ENCODE data around the gene DRICH1. TPM values are rescaled to one million over a fixed set of nuclear protein-coding genes. Genes with fewer than 3 reads are reported as not detected.
A peak's percentile ranks its signal among the peaks of the same experiment; 100 is the strongest.

Gene DRICH1
- total and polyA plus RNA-seq, 2 of the 13 experiments (the other 11 are each of a cell fraction or from before 2014, with no cell fraction given): 0.22 to 0.66 TPM

- in situ Hi-C loops (cut with HindIII; ENCODE audit: extremely low pct_ligation_motif_present, low pct_unique_long_range_greater_than_20kb): loop anchor here (25.0 kb wide), 1 partner anchor 404 kb away; no protein-coding TSS in a partner anchor
- H3K27ac ChIP-seq (ENCODE audit: extremely low read length, insufficient read depth, low read length): peak overlapping the region; percentile 40
- peak; percentile 31; the same call in 1 of the 2 replicates for TF ChIP-seq ZNF777 (CRISPR knock-in tag; IDR thresholded peaks at IDR 0.05)
- TF ChIP-seq ZNF577 (CRISPR knock-in tag; IDR thresholded peaks at IDR 0.05; ENCODE audit: borderline replicate concordance, low read depth): no peak
- TF ChIP-seq FOXJ3 (CRISPR knock-in tag; IDR thresholded peaks at IDR 0.05; ENCODE audit: borderline replicate concordance): no peak
- no peak for TF ChIP-seq TEAD2 (CRISPR knock-in tag; IDR thresholded peaks at IDR 0.05)
- TF ChIP-seq YY1 (IDR thresholded peaks at IDR 0.05; ENCODE audit: insufficient read depth, insufficient replicate concordance, low read depth, low read length): peak; percentile 43
- no peak for TF ChIP-seq TOPORS (CRISPR knock-in tag; IDR thresholded peaks at IDR 0.05)
- TF ChIP-seq MED13 (CRISPR knock-in tag; IDR thresholded peaks at IDR 0.05): no peak
- TF ChIP-seq MIER3 (CRISPR knock-in tag; IDR thresholded peaks at IDR 0.05; ENCODE audit: borderline replicate concordance): no peak
- TF ChIP-seq ONECUT2 (CRISPR knock-in tag; IDR thresholded peaks at IDR 0.05): peak; percentile 79
- TF ChIP-seq ZMYM2 (CRISPR knock-in tag; IDR thresholded peaks at IDR 0.05): peak; percentile 78; the same call in 1 of the 2 replicates
- no peak for TF ChIP-seq ZNF775 (CRISPR knock-in tag; IDR thresholded peaks at IDR 0.05; ENCODE audit: borderline replicate concordance)
- TF ChIP-seq ATRX (CRISPR knock-in tag; IDR thresholded peaks at IDR 0.05; ENCODE audit: borderline replicate concordance): no peak
- no peak; the same call in 1 of the 2 replicates for TF ChIP-seq ZNF274 (CRISPR knock-in tag; IDR thresholded peaks at IDR 0.05)
- peak; percentile 63; the same call in 1 of the 2 replicates for TF ChIP-seq ZNF605 (CRISPR knock-in tag; IDR thresholded peaks at IDR 0.05)
- TF ChIP-seq ZFY (CRISPR knock-in tag; IDR thresholded peaks at IDR 0.05): peak; percentile 18; the same call in 1 of the 2 replicates
- TF ChIP-seq DPF2 (CRISPR knock-in tag; IDR thresholded peaks at IDR 0.05; ENCODE audit: borderline replicate concordance, low read depth): peak; percentile 41; the same call in 1 of the 2 replicates
- TF ChIP-seq ZNF709 (CRISPR knock-in tag; IDR thresholded peaks at IDR 0.05): no peak
- TF ChIP-seq ARID5B (CRISPR knock-in tag; IDR thresholded peaks at IDR 0.05): peak; percentile 31
- TF ChIP-seq NFIB (CRISPR knock-in tag; IDR thresholded peaks at IDR 0.05; ENCODE audit: borderline replicate concordance): no peak
- TF ChIP-seq BCL6 (CRISPR knock-in tag; IDR thresholded peaks at IDR 0.05): peak; percentile 60
- no peak for TF ChIP-seq NFKBIZ (CRISPR knock-in tag; IDR thresholded peaks at IDR 0.05)
- TF ChIP-seq RXRB (CRISPR knock-in tag; IDR thresholded peaks at IDR 0.05; ENCODE audit: borderline replicate concordance): peak; percentile 32; the same call in 1 of the 2 replicates
These were observed 66.0 kb downstream of the DRICH1 start for GRCh38 chr22:23565915-23566704.

More at GRCh38 chr22:23565915-23566704, 66.0 kb downstream of the DRICH1 start:
- Histone ChIP-seq H3K9me3 (ENCODE audit: low read length) (no peaks in the 10 kb centered on the region), H4K20me1 (ENCODE audit: insufficient read depth, low read length) (no peaks in the 10 kb centered on the region), H3K4me3 (replicated peaks in 1 of 3; ENCODE audit: insufficient read depth in 1 of 3, low read depth in 2 of 3, low read length in 3 of 3) (peak overlapping the region; percentile 43 to 73 (median 45)), H2AFZ (ENCODE audit: low read length) (no peak overlapping the region), H3K27me3 (ENCODE audit: control insufficient read depth in 1 of 2, insufficient read depth in 2 of 2, low read length in 2 of 2) (no peaks in the 10 kb centered on the region; a peak in 3 of 5 replicates), H3K4me2 (ENCODE audit: low read depth, low read length) (peak overlapping the region; percentile 96), H3K36me3 (replicated peaks in 1 of 2; ENCODE audit: control insufficient read depth in 1 of 2, insufficient read depth in 2 of 2, low read length in 2 of 2) (no peaks in the 10 kb centered on the region), H3K9ac (ENCODE audit: insufficient read depth, low read depth, low read length) (peak overlapping the region; percentile 34; the same call in 1 of the 2 replicates), H3K79me2 (ENCODE audit: insufficient read depth, low read length) (no peaks in the 10 kb centered on the region), H3K4me1 (ENCODE audit: insufficient read depth, low read length) (peaks cover 34% of the 10 kb centered on the region)
- no TSS peak for BruUV-seq (replicated peaks)
- POLR2A ChIA-PET: no interaction called here
- CTCF ChIA-PET (ENCODE audit: low intra/inter-chr PET ratio, low total read pairs): no interaction called here
- no peak for FAIRE-seq
- 2% methylated on average over 46 of the region's 73 CpGs for WGBS (ENCODE audit: low lambda C conversion rate)
- ATAC-seq: peak; percentile 73
- intact Hi-C loops (cut with micrococcal nuclease; ENCODE audit: unreplicated experiment): no loop called here
- DNase-seq (ENCODE audit: low spot score): peak; percentile 31
